Right atrium auricular region (tissue), 2 donors: Measurements from ENCODE around the gene DLG2. TPM values are rescaled to one million over a fixed set of nuclear protein-coding genes. Genes with fewer than 3 reads are reported as not detected.

Experiments
- DNase-seq: peaks from one replicate; pipeline ENCODE4 v3.0.0-alpha.2; 2019; ENCODE audit warnings: low spot score
- H3K27ac ChIP-seq, 2 donors: fragments of 200-600 bp; sonication (generic); 1 replicate in 1 of 2; 2 replicates in 1 of 2; pipeline ENCODE4 v1.5.1; 2016 to 2019
- H3K27me3 ChIP-seq, 2 donors: fragments of 200-600 bp; sonication (generic); one replicate each; pipeline versions ENCODE4 v1.5.1 to v1.6.0; 2017 to 2019
- H3K36me3 ChIP-seq: fragments of 200-600 bp; sonication (generic); one replicate; pipeline ENCODE4 v1.5.1; 2016
- H3K4me1 ChIP-seq, 2 donors: fragments of 200-600 bp; sonication (generic); one replicate each; pipeline versions ENCODE4 v1.5.1 to v1.6.0; 2017 to 2019
- H3K4me3 ChIP-seq, 2 donors: fragments of 200-600 bp; sonication (generic); 1 replicate in 1 of 2; 2 replicates in 1 of 2; pipeline ENCODE4 v1.5.1; 2017 to 2019; ENCODE audit warnings: mild to moderate bottlenecking in 1 of 2, moderate library complexity in 1 of 2
- H3K9me3 ChIP-seq, 2 donors: fragments of 200-600 bp; sonication (generic); one replicate each; pipeline ENCODE4 v1.5.1; 2019
- total RNA-seq, 2 donors: library from RNA; depleted of rRNA; stranded (reverse); fragments of >200 nt; gene quantifications; one replicate each; pipeline ENCODE4 v1.1.0, GENCODE V29; 2016
- TF ChIP-seq, protein P1 (sequence below), 2 donors: fragments of 200-600 bp; sonication (generic); IDR thresholded peaks; one replicate each; pipeline ENCODE4 v1.5.1; 2019; ENCODE audit warnings: antibody characterized with exemption in 2 of 2

Gene DLG2
- total RNA-seq, 2 donors from 2014 or later = 6.6 to 6.7 TPM

DNA sequence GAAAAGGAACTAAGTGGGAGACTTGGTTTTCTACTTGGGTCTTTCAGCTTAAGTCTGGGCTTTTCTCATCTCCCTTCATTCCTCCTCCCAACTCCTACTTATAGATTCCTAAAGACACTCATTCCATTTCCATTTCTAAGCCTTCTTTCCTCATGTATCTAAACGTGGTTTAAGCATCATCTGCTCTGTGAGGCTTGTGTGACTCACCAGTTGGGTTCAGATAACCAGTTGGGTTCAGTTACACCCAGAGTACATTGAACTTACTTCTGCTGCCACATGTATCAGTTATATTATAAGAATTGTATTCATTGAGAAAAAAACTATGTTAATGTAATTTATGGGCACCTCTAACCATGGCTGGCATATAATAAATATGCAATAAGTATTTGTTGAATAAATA, 1509.8 kb downstream of the DLG2 start:
- Histone ChIP-seq H3K4me3 (no peak overlapping the region), H3K27ac (no peak overlapping the region), H3K9me3 (no peaks in the 10 kb centered on the region), H3K27me3 (no peaks in the 10 kb centered on the region), H3K4me1 (no peaks in the 10 kb centered on the region), H3K36me3 (no peaks in the 10 kb centered on the region)
- DNase-seq = no peak
- TF ChIP-seq, protein P1, sequence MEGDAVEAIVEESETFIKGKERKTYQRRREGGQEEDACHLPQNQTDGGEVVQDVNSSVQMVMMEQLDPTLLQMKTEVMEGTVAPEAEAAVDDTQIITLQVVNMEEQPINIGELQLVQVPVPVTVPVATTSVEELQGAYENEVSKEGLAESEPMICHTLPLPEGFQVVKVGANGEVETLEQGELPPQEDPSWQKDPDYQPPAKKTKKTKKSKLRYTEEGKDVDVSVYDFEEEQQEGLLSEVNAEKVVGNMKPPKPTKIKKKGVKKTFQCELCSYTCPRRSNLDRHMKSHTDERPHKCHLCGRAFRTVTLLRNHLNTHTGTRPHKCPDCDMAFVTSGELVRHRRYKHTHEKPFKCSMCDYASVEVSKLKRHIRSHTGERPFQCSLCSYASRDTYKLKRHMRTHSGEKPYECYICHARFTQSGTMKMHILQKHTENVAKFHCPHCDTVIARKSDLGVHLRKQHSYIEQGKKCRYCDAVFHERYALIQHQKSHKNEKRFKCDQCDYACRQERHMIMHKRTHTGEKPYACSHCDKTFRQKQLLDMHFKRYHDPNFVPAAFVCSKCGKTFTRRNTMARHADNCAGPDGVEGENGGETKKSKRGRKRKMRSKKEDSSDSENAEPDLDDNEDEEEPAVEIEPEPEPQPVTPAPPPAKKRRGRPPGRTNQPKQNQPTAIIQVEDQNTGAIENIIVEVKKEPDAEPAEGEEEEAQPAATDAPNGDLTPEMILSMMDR (IDR thresholded peaks at IDR 0.05) = no peak

DNA sequence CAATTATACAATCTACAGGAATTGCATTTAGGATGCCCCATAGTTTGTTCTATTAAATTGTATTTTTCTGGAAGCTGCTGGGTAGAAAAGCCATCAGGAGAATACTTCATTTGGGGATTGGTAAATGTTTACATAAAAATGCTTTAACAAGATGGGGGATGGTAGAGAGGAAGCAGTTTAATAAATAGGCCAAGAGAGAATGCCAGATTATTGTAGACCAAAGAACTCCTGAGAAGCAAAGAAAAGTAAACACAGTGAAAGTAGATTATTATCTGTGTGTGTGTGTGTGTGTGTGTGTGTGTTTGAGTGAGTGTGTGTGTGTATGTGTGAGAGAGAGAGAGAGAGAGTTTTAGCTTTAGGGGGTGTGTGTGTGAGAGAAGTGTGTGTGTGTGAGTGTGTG, 1520.6 kb downstream of the DLG2 start:
- Histone ChIP-seq H3K4me3 (no peak overlapping the region), H3K36me3 (no peaks in the 10 kb centered on the region), H3K9me3 (no peaks in the 10 kb centered on the region), H3K4me1 (no peaks in the 10 kb centered on the region), H3K27ac (no peak overlapping the region), H3K27me3 (no peaks in the 10 kb centered on the region)
- DNase-seq = no peak
- TF ChIP-seq, protein P1 (IDR thresholded peaks at IDR 0.05) = no peak

DNA sequence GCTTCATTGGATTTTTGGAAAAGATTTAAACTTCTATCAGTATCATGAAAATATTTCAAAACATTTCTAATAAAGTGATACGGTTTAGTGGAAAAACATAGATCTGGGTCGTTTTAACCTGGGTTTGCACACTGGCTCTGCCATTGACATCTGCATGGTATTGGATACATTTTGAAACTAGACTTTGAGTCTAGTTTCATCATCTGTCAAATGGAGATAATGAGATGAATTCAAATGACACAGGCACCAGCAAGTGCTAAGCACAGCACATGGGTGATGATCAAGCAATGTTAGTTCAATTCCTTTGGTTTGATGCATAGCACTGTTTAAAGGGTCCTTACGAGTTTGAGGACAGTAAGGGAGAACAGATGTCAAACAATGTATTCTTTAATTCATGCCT, 1522.0 kb downstream of the DLG2 start:
- Histone ChIP-seq H3K27me3 (no peaks in the 10 kb centered on the region), H3K9me3 (no peaks in the 10 kb centered on the region), H3K36me3 (no peaks in the 10 kb centered on the region), H3K4me1 (no peaks in the 10 kb centered on the region), H3K27ac (no peak overlapping the region), H3K4me3 (no peak overlapping the region)
- DNase-seq = no peak
- TF ChIP-seq, protein P1 (IDR thresholded peaks at IDR 0.05) = no peak

DNA sequence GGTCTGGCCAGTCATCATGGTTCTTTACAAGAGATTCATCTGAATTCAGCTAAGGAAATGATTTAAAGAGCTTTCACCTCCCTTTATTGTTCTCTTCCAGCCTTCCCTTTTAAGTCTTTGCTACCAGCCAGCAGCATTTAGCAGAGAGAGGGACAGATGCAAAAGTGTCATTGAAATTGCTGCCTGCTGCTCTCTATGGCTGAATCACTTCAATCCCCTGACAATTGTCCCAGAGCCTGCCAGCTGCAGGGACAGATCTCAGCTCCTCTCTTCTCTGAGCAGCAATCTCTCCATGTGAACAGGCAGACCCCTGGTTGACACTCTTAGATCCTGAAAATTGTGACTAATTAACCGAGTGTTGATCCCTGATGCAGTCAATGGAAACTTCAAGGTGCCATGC, 1524.0 kb downstream of the DLG2 start:
- no peaks in the 10 kb centered on the region for H3K9me3 ChIP-seq
- TF ChIP-seq, protein P1 (IDR thresholded peaks at IDR 0.05) = no peak
- no peak for DNase-seq

DNA sequence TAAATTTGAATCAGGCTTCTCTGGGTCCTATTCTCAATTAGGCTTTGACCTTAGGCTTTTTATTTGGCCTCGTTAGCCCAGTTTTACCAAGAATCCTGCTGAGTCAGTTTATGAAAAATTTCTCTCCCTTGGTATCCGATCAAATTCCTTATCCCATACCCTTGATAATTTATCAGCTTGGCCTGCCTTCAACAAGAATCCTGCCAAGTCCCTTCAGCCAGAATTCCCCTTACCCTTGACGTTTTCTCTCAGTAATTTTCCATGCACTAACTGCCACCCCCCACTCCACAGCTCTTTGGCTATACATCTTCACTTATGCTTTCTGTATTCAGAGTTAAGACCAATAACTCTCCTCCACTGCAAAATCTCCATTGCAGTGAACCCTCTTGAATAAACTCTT, 1530.0 kb downstream of the DLG2 start:
- no peaks in the 10 kb centered on the region for H3K36me3 ChIP-seq
- DNase-seq = no peak
- H3K4me3 ChIP-seq = no peak overlapping the region
- no peak overlapping the region for H3K27ac ChIP-seq
- H3K4me1 ChIP-seq = no peaks in the 10 kb centered on the region
- TF ChIP-seq, protein P1 (IDR thresholded peaks at IDR 0.05) = no peak
- H3K27me3 ChIP-seq = no peaks in the 10 kb centered on the region
- H3K9me3 ChIP-seq = no peaks in the 10 kb centered on the region

More for the DNA sequence above, 1524.0 kb downstream of the DLG2 start:
- Histone ChIP-seq H3K36me3 (no peaks in the 10 kb centered on the region), H3K4me1 (no peaks in the 10 kb centered on the region), H3K27me3 (no peaks in the 10 kb centered on the region), H3K27ac (no peak overlapping the region), H3K4me3 (no peak overlapping the region)

DNA sequence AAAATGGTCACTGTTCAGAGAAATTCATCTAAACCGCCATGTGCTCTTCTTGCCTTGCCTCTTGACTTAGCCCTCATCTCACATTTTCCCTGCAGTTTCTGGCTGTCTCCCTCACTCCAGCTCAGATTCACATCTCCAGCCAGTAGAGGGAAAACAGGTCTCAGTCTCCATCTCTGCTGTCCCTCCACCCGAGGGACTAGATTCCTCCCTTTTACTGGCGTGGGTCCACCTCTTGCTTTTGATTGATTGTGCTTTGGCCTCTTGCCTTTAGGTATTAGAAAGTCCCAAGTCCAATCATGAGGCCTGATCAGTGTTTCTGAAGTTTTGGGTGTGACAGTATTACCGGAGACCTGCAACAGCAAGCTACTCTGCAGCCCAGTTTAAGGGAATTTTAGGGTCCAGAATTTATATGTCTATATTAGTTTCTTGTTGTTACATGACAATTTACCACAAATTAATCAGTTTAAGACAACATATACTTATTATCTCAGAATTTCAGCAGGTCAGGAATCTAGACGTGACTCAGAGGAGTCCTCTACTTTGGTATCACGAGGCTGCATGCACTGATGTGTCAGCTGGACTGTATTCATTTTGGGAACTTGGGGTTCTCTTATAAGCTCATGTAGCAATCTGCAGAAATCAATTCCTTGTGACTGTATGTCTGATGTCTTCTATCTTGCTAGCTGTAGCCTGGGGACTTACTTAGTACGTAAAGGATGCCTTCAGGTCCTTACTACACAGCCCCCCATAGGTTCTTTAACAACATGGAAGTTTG, 1535.7 kb downstream of the DLG2 start:
- DNase-seq = no peak
- Histone ChIP-seq H3K36me3 (no peaks in the 10 kb centered on the region), H3K27me3 (no peaks in the 10 kb centered on the region), H3K4me1 (peaks cover 0 to 4% of the 10 kb centered on the region in 2 donors), H3K4me3 (no peak overlapping the region), H3K9me3 (no peaks in the 10 kb centered on the region), H3K27ac (no peak overlapping the region)
- TF ChIP-seq, protein P1 (IDR thresholded peaks at IDR 0.05) = no peak
